T-helper 17 cell (primary cell): ENCODE measurements around the gene NAV1. TPM values are rescaled to one million over a fixed set of nuclear protein-coding genes. Genes with fewer than 3 reads are reported as not detected.
"Not testable (repeated sequence)": the region's sequence is repeated elsewhere in the genome, so short reads cannot be mapped to it uniquely, and the experiment has no call there.

Experiments
- ATAC-seq: fragments of 150-1000 bp; cut with Tn5 transposase; 2 replicates; pipeline ENCODE4 v1.10.0; 2021; ENCODE audit warnings: mild to moderate bottlenecking, moderate library complexity
- DNase-seq, 3 donors: peaks; one replicate each; pipeline versions ENCODE4 v3.0.0 to v3.0.0-alpha.2; 2020 to 2021
- H3K9me3 ChIP-seq: one replicate; pipeline ENCODE4 v1.7.0; 2013; ENCODE audit warnings: low read length, mild to moderate bottlenecking; ENCODE audit not compliant: control insufficient read depth, poor library complexity, severe bottlenecking
- H3K27ac Mint-ChIP-seq: one replicate; pipeline ENCODE4 v1.8.0; 2022; ENCODE audit warnings: mild to moderate bottlenecking, moderate library complexity, mixed read lengths
- H3K27me3 Mint-ChIP-seq: one replicate; pipeline ENCODE4 v1.8.0; 2022; ENCODE audit warnings: mixed read lengths
- H3K36me3 Mint-ChIP-seq: one replicate; pipeline ENCODE4 v1.8.0; 2022; ENCODE audit warnings: low read depth, mixed read lengths
- H3K4me1 Mint-ChIP-seq: one replicate; pipeline ENCODE4 v1.8.0; 2022; ENCODE audit warnings: mild to moderate bottlenecking, mixed read lengths
- H3K4me3 Mint-ChIP-seq: one replicate; pipeline ENCODE4 v1.8.0; 2022; ENCODE audit warnings: mild to moderate bottlenecking, moderate library complexity, mixed read lengths
- total RNA-seq, 4 donors: library from RNA in 2 of 4; stranded (reverse) in 2 of 4; gene quantifications; one replicate each; pipeline ENCODE4 v1.2.3 and lab custom pipeline; 2022 to 2026

Gene NAV1
- total RNA-seq, 2 donors from 2014 or later, result 3.8 to 3.9 TPM

DNA sequence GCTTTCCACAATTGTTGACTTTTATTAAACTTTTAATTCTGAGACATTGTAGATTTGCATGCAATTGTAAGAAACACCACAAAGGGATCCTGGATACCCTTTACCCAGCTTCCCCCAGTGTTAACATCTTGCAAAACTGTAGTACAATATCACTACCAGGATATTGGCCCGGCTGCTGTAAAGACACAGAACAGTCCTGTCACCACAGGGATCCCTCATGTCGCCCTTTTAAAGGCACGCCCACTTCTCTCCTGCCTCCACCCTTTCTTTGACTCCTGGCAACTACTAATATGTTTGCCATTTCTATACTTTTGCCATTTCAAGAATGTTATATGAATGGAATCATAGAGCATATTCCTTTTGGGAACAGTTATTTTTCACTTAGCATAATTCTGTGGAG is 37.0 kb downstream of the NAV1 start:
- peaks cover 4% of the 10 kb centered on the region for H3K36me3 Mint-ChIP-seq
- H3K27ac Mint-ChIP-seq, result no peak overlapping the region
- H3K9me3 ChIP-seq, result no peaks in the 10 kb centered on the region
- DNase-seq (no peak), ATAC-seq (no peak)
- H3K4me3 Mint-ChIP-seq, result no peak overlapping the region
- H3K4me1 Mint-ChIP-seq, result peaks cover 13% of the 10 kb centered on the region
- H3K27me3 Mint-ChIP-seq, result peaks cover 4% of the 10 kb centered on the region

DNA sequence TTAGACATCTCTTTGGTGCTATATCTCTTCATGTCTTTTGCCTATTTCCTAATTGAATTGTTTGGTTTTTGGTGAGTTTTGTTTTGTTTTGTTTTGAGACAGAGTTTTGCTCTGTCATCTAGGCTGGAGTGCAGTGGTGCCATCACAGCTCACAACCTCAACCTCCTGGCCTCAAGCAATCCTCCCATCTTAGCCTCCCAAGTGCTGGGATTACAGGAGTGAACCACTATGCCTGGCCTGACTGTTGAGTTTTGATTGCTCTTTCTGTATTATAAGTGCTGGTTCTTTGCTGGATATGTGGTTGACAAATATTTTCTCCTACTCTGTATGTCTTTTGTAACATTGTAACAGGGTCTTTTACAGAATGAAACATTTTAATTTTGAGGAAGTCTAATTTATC is 38.0 kb downstream of the NAV1 start:
- peaks cover 4% of the 10 kb centered on the region for H3K36me3 Mint-ChIP-seq
- H3K9me3 ChIP-seq, result no peaks in the 10 kb centered on the region
- ATAC-seq (no peak), DNase-seq (no peak)
- H3K4me1 Mint-ChIP-seq, result peaks cover 13% of the 10 kb centered on the region
- peaks cover 6% of the 10 kb centered on the region for H3K27me3 Mint-ChIP-seq
- H3K27ac Mint-ChIP-seq, result no peak overlapping the region
- no peak overlapping the region for H3K4me3 Mint-ChIP-seq

DNA sequence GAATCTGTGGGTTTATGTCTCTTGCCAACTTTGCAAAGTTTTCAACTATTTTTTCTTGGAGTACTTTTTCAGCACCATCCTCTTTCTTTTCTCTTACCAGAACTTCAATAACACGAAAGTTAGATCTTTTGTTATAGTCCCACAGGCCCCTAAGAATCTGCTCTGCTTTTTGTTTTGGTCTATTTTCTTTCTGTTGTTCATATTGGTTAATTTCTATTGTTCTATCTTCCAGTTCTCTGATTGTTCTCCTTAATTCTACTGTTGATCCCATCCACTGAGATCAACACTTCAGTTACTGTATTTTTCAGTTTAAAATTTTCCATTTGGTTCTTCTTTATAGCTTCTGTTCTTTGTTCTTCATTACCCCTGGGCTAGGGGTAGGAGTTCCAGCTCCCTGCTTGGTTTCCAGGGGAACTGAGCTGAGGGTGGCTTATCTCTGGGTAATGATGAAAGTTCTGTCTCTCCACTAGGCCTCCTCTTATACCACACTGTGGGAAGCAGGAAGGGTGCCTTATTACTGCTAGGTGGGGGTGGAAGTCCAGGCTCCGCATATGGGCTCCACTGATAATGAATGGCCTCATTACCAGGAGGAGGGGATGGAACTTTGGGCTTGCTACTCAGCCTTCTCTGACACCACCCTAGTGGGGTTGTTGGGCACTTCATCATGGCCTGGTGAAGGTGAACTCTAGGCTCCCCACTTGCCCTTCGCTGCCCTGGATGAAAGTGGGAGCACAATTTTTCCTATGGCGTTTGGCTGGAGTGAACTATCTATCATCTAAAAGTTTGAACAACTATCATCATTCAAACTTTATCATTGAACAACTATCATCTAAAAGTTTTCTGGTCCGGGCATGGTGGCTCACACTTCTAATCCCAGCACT is 39.3 kb downstream of the NAV1 start:
- H3K4me1 Mint-ChIP-seq, result peaks cover 6% of the 10 kb centered on the region
- ATAC-seq, result no peak
- peaks cover 2% of the 10 kb centered on the region for H3K36me3 Mint-ChIP-seq
- no peak overlapping the region for H3K4me3 Mint-ChIP-seq
- H3K27me3 Mint-ChIP-seq, result peaks cover 15% of the 10 kb centered on the region
- H3K27ac Mint-ChIP-seq, result no peak overlapping the region
- no peak for DNase-seq
- H3K9me3 ChIP-seq, result no peaks in the 10 kb centered on the region

DNA sequence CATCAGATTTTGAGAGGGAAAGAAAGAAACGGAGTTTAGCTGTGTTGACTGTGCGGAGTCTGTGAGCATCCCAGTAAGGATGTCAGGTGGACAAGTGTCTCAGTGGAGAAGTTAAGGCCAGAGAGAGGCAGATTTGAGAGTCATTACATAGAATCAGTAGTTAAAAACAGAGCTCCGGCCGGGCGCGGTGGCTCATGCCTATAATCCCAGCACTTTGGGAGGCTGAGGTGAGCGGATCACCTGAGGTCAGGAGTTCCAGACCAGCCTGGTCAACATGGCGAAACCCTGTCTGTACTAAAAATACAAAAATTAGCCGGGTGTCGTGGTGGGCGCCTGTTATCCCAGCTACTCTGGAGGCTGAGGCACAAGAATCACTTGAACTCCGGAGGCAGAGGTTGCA is 42.4 kb downstream of the NAV1 start:
- not testable (repeated sequence) for H3K9me3 ChIP-seq, H3K4me3 Mint-ChIP-seq, H3K27ac Mint-ChIP-seq, H3K4me1 Mint-ChIP-seq, DNase-seq, H3K36me3 Mint-ChIP-seq, ATAC-seq
- peaks cover 25% of the 10 kb centered on the region for H3K27me3 Mint-ChIP-seq

DNA sequence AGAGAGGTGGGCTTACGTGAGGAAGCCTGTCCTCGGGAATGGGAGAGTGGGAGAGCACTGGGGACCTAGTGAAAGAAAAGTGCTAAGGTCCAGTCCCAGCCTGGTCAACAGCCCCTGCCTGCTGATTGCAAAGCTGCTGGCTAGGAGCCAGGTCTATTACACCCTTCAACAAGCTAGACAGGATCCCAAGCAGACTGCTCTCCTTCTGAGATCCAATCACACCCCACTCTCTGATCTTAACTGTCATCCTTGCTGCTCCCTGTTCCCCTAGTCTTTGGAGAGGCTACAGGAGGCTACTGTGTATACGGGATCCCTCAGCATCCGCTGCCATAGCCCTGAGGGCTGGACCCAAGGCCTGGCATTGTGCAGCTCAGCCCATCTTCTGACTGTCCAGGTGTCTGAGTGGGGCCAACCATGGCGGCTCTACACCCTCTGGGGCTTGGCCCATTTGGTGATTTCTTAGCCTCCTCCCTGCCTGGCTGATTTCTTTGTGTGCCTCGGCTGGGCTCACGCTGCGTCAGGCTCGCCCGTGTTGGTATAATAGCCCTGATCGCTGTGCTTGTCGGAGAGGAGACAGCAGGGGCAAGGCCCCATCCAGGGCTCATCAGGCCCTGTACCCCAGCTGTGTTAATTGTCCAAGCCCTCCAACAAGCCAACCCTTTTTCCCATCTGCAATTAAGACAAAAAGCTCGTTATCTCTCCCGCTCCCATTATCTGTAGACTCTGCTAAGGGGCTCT is 43.9 kb downstream of the NAV1 start:
- H3K4me1 Mint-ChIP-seq, result no peaks in the 10 kb centered on the region
- no peaks in the 10 kb centered on the region for H3K36me3 Mint-ChIP-seq
- H3K27ac Mint-ChIP-seq, result no peak overlapping the region
- no peak for DNase-seq
- H3K4me3 Mint-ChIP-seq, result no peak overlapping the region
- no peak for ATAC-seq
- H3K9me3 ChIP-seq, result no peaks in the 10 kb centered on the region
- H3K27me3 Mint-ChIP-seq, result peaks cover 25% of the 10 kb centered on the region

DNA sequence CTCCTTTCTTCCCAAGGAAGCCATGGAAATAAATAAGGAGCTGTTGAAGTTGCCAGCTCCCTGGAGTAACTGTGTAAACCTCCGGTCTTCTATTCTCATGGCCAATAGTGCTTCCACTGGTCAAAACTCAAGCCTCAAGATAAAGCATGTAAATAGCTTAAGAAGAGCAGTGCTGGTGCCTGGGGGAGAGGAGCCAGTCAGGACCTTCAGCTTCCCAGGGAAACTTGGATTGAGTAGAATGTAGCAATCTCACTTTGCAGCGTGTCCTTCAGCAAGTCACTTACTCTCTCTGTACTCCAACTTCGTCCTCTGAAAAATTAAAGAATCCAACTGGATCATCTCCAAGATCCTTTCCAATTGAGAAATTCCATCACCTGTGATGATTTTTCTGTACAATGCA is 44.7 kb downstream of the NAV1 start:
- no peaks in the 10 kb centered on the region for H3K9me3 ChIP-seq
- H3K4me1 Mint-ChIP-seq, result no peaks in the 10 kb centered on the region

DNA sequence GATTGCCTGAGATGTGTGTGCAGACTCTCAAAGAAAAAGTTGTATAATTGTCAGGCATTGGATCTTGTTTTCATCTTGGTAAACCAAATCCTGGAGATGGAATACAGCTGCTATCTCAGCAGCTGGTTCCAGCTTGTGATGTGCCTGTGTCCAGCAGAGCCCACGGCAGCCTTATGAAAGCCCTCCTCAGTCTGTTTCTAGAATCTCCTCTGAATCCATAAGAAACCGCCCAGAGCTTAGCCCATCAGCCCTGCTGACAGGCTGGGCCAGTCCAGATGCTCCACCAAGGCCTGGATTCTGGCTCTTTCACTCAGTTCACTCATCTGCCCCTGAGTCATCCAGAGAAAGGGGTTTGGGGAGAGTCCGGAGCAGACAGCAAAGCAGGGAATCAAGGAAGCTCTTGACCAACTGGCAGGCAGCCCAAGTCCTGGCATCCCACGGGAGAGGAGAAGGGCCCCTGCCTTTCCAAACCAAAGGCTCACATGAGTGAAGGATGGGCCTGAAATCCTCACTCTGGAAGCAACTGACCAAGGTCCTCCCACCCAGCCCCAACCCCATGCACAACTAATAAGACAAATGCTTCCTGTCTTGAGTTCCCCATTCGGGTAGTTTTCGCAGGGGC is 45.7 kb downstream of the NAV1 start:
- no peaks in the 10 kb centered on the region for H3K4me1 Mint-ChIP-seq
- ATAC-seq (no peak), DNase-seq (no peak)
- no peaks in the 10 kb centered on the region for H3K36me3 Mint-ChIP-seq
- H3K27ac Mint-ChIP-seq, result no peak overlapping the region
- no peak overlapping the region for H3K4me3 Mint-ChIP-seq
- peaks cover 25% of the 10 kb centered on the region for H3K27me3 Mint-ChIP-seq
- no peaks in the 10 kb centered on the region for H3K9me3 ChIP-seq

More for the DNA sequence above, 44.7 kb downstream of the NAV1 start:
- ATAC-seq (no peak), DNase-seq (no peak)
- H3K4me3 Mint-ChIP-seq, result no peak overlapping the region
- no peak overlapping the region for H3K27ac Mint-ChIP-seq
- no peaks in the 10 kb centered on the region for H3K36me3 Mint-ChIP-seq
- peaks cover 25% of the 10 kb centered on the region for H3K27me3 Mint-ChIP-seq

DNA sequence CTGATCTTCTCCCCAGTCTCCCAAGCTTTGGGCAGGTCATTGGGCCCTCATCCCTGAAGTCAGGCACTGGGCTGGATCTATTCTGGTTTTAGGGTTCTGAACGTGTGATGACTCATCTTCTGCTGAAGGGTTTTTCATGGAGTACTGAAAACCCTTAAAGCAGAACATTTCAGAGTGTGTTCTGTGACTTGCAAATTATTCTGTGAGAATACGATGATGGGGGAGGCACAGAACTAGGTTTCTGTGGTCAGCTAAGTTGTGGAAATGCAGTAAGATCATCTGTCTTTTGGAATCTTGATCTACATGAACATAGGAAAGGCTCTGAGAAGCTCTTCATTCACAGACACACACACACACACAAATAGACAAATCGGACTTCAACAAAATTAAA is 46.2 kb downstream of the NAV1 start:
- Mint-ChIP-seq H3K4me3 (no peak overlapping the region), H3K27me3 (peaks cover 25% of the 10 kb centered on the region), H3K4me1 (no peaks in the 10 kb centered on the region), H3K27ac (no peak overlapping the region), H3K36me3 (no peaks in the 10 kb centered on the region)
- DNase-seq (no peak), ATAC-seq (no peak)
- no peaks in the 10 kb centered on the region for H3K9me3 ChIP-seq

DNA sequence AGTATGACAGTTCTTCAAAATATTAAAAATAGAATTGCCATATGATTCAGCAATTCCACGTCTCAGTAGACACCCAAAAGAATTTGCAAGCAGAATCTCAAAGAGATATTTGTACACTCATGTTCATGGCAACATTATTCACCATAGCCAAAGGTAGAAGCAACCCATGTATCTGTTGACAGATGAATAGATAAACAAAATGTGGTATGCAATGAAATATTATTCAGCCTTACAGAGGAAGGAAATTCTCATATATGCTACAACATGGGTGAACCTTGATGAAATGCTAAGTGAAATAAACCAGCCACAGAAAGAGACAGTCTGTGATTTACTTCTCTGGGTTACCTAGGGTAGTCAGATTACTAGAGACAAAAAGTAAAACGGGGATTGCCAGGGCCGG is 47.0 kb downstream of the NAV1 start:
- no peak overlapping the region for H3K27ac Mint-ChIP-seq
- ATAC-seq (no peak), DNase-seq (no peak)
- no peak overlapping the region for H3K4me3 Mint-ChIP-seq
- H3K4me1 Mint-ChIP-seq, result no peaks in the 10 kb centered on the region
- peaks cover 25% of the 10 kb centered on the region for H3K27me3 Mint-ChIP-seq
- no peaks in the 10 kb centered on the region for H3K9me3 ChIP-seq
- H3K36me3 Mint-ChIP-seq, result no peaks in the 10 kb centered on the region

DNA sequence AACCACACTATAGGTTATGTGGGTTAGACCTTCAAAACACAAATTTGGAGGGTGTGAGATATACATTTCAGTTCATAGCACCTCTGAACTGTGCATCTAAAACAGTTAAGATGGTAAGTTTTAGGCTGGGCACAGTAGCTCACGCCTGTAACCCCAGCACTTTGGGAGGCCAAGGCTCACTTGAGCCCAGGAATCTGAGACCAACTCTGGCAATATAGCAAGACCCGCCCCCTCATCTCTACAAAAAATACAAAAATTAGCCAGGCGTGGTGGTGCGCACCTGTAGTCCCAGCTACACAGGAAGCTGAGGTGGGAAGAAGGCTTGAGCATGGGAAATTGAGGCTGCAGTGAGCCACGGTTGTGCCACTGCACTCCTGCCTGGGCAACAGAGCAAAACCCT is 47.9 kb downstream of the NAV1 start:
- H3K9me3 ChIP-seq, result no peaks in the 10 kb centered on the region
- H3K4me1 Mint-ChIP-seq, result no peaks in the 10 kb centered on the region
- peaks cover 24% of the 10 kb centered on the region for H3K27me3 Mint-ChIP-seq
- DNase-seq (no peak), ATAC-seq (no peak)
- no peaks in the 10 kb centered on the region for H3K36me3 Mint-ChIP-seq
- H3K4me3 Mint-ChIP-seq, result no peak overlapping the region
- no peak overlapping the region for H3K27ac Mint-ChIP-seq

DNA sequence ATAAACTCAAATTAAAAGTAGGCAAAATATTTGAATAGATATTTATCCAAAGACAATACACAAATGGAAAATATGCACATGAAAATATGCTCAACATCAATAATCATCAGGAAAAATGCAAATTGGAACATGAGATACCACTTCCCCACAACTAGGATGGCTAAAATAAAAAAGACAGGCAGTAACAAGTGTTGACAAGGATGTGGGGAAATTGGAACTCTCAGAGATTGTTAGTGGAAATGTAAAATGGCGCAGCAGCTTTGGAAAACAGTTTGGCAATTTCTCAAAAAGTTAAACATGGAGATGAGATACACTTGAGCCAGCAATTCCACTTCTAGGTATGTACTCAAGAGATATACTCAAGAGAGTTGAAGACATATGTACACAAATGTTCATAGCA is 48.8 kb downstream of the NAV1 start:
- Mint-ChIP-seq H3K36me3 (no peaks in the 10 kb centered on the region), H3K27me3 (peaks cover 25% of the 10 kb centered on the region), H3K4me3 (no peak overlapping the region), H3K27ac (no peak overlapping the region), H3K4me1 (no peaks in the 10 kb centered on the region)
- no peak for ATAC-seq
- no peak for DNase-seq
- no peaks in the 10 kb centered on the region for H3K9me3 ChIP-seq
